Hepatic stellate cell (primary cell): ENCODE results near the gene ANKRD42.
A peak's percentile ranks its signal among the peaks of the same experiment; 100 is the strongest.
"Not testable (repeated sequence)": the region's sequence is repeated elsewhere in the genome, so short reads cannot be mapped to it uniquely, and the experiment has no call there.

Experiments
- DNase-seq: peaks from one replicate; pipeline ENCODE4 v3.0.0; 2011; ENCODE audit warnings: low spot score

The ANKRD42 gene

GRCh38 chr11:83241291-83241946 lies 47.9 kb downstream of the ANKRD42 start:
- peak; percentile 32 for DNase-seq

GRCh38 chr11:83249445-83249844 lies 55.9 kb downstream of the ANKRD42 start:
- DNase-seq = no peak

GRCh38 chr11:83249972-83250593 lies 56.6 kb downstream of the ANKRD42 start:
- peak; percentile 45 for DNase-seq

GRCh38 chr11:83252266-83252665 lies 58.8 kb downstream of the ANKRD42 start:
- DNase-seq = no peak

- DNase-seq = no peak
Measured at GRCh38 chr11:83252941-83253340, 59.4 kb downstream of the ANKRD42 start.

- DNase-seq = no peak
Measured at GRCh38 chr11:83255366-83255765, 61.9 kb downstream of the ANKRD42 start.

GRCh38 chr11:83256602-83257340 lies 63.3 kb downstream of the ANKRD42 start:
- DNase-seq = no peak

- DNase-seq = peak; percentile 16
Measured at GRCh38 chr11:83257761-83258168, 64.3 kb downstream of the ANKRD42 start.

- DNase-seq = no peak
Measured at GRCh38 chr11:83259559-83259958, 66.0 kb downstream of the ANKRD42 start.

GRCh38 chr11:83265331-83265730 lies 71.8 kb downstream of the ANKRD42 start:
- DNase-seq = peak; percentile 31

- not testable (repeated sequence) for DNase-seq
Measured at GRCh38 chr11:83269080-83269479, 75.6 kb downstream of the ANKRD42 start.

- not testable (repeated sequence) for DNase-seq
Measured at GRCh38 chr11:83271734-83272133, 78.2 kb downstream of the ANKRD42 start.

- DNase-seq = peak; percentile 42
Measured at GRCh38 chr11:83272627-83273026, 79.1 kb downstream of the ANKRD42 start.

GRCh38 chr11:83275888-83276641 lies 82.6 kb downstream of the ANKRD42 start:
- DNase-seq = no peak

- peak; percentile 6 for DNase-seq
Measured at GRCh38 chr11:83278351-83278750, 84.8 kb downstream of the ANKRD42 start.

GRCh38 chr11:83280256-83280655 lies 86.7 kb downstream of the ANKRD42 start:
- DNase-seq = no peak

- DNase-seq = no peak
Measured at GRCh38 chr11:83282084-83282716, 88.7 kb downstream of the ANKRD42 start.

GRCh38 chr11:83284501-83285150 lies 91.1 kb downstream of the ANKRD42 start:
- DNase-seq = peak; percentile 6

GRCh38 chr11:83285151-83285770 lies 91.7 kb downstream of the ANKRD42 start:
- no peak for DNase-seq

GRCh38 chr11:83285771-83286528 lies 92.4 kb downstream of the ANKRD42 start, which contains the start of gene CCDC90B:
CCDC90B (minus strand) TSS chr11:83286367; CDS start chr11:83285972, 395 bp downstream.
- peak; percentile 93 for DNase-seq
